Large intestine (tissue), 3 donors: ENCODE measurements around the gene CSNK1D. TPM values are rescaled to one million over a fixed set of nuclear protein-coding genes. Genes with fewer than 3 reads are reported as not detected.

Experiments used
- DNase-seq, 2 donors: peaks; one replicate each; pipeline versions ENCODE4 v3.0.0 to v3.0.0-alpha.2; 2013
- H3K27ac ChIP-seq: one replicate; pipeline ENCODE4 v1.5.1; 2013; ENCODE audit warnings: low read length
- H3K27me3 ChIP-seq: 2 replicates; pipeline ENCODE4 v1.6.1; 2013; ENCODE audit warnings: low read length; ENCODE audit not compliant: control insufficient read depth, insufficient read depth
- H3K36me3 ChIP-seq: 2 replicates; pipeline ENCODE4 v1.6.1; 2013; ENCODE audit warnings: low read length; ENCODE audit not compliant: control insufficient read depth, insufficient read depth
- H3K4me1 ChIP-seq: one replicate; pipeline ENCODE4 v1.6.1; 2013; ENCODE audit warnings: low read length; ENCODE audit not compliant: control insufficient read depth, insufficient read depth
- H3K4me3 ChIP-seq: one replicate; pipeline ENCODE4 v1.5.1; 2013; ENCODE audit warnings: low read length
- H3K9me3 ChIP-seq: one replicate; pipeline ENCODE4 v1.6.1; 2013; ENCODE audit warnings: mild to moderate bottlenecking, low read depth, low read length, moderate library complexity; ENCODE audit not compliant: control insufficient read depth
- WGBS: methylation state at CpG from one replicate; pipeline ENCODE4 v1.1.5; 2013; ENCODE audit warnings: low lambda C conversion rate; ENCODE audit not compliant: insufficient coverage; 5-methylcytosine and 5-hydroxymethylcytosine counted together
- polyA plus RNA-seq: library from polyadenylated mRNA; unstranded; fragments of 120-200 nt; gene quantifications from one replicate; pipeline ENCODE4 v1.2.1, GENCODE V29; 2013

Gene CSNK1D
- polyA plus RNA-seq, 1 donor: 147 TPM

DNA sequence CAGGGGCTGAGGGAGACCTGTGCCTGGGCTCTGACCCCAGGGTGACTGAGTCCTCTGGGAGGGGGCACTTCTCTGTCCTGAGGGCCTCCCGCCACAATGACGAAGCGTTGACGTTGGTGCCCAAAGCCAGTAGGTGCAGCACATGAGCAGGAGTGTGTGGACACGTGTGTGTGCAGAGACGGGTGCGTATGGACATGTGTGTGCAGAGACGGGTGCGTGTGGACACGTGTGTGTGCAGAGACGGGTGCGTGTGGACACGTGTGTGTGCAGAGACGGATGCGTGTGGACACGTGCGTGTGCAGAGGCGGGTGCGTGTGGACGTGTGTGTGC lies 44.6 kb upstream of the CSNK1D start:
- Histone ChIP-seq H3K4me1 (peaks cover 32% of the 10 kb centered on the region), H3K4me3 (no peak overlapping the region), H3K36me3 (no peaks in the 10 kb centered on the region), H3K27me3 (peaks cover 11% of the 10 kb centered on the region), H3K27ac (no peak overlapping the region), H3K9me3 (peaks cover 14% of the 10 kb centered on the region)
- no peak for DNase-seq
- 100% methylated on average over 3 of the region's 20 CpGs for WGBS

DNA sequence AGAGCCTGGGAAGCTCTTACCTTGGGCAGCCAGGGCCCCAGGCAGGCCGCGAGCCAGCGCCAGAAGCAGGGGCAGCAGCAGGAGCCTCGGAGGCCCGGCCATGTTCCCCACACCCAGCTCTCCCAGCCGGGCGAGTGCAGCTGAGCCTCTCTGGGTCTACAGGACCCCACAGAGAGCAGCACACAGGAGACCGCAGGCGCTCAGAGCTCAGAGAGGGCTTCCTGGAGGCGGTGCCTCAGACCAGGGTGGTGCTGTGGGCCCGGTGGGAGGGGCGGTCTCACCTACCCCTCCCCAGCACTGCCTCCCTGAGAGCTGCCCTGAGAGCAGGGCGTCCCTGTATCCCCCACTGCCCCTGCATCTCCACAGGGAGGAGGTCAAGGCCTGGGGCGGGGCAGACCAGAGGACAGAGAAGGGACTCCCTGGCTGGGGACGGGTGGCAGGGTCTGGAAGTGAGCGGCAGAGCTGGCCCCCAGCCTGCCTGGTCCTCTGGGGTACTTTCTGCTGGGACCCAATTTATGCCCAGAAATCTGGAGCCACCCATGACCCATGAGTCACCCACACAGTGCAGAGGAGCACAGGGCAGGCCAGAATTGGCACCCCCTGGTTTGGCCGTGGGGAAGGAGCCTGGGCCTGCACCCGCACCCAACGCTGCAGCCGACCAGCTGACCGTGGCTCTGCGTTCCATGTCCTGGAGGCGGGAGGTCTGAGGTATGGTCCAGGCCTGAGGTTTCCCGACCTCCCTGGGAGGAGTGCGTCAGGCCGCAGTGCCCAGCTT lies 44.1 kb upstream of the CSNK1D start, which contains the start of gene CD7:
TSS of gene CD7 (minus strand) at position 215 of the 775 bp plus-strand sequence. CDS start at position 102, 113 bp downstream.
- DNase-seq: no peak
- Histone ChIP-seq H3K27ac (no peak within 1 kb of the TSS), H3K4me1 (peaks cover 32% of the 10 kb centered on the region), H3K9me3 (peaks cover 14% of the 10 kb centered on the region), H3K36me3 (no peaks in the 10 kb centered on the region), H3K27me3 (peaks cover 11% of the 10 kb centered on the region), H3K4me3 (no peak within 1 kb of the TSS)
- WGBS: no CpG with 5 or more reads among the region's 26 CpGs

DNA sequence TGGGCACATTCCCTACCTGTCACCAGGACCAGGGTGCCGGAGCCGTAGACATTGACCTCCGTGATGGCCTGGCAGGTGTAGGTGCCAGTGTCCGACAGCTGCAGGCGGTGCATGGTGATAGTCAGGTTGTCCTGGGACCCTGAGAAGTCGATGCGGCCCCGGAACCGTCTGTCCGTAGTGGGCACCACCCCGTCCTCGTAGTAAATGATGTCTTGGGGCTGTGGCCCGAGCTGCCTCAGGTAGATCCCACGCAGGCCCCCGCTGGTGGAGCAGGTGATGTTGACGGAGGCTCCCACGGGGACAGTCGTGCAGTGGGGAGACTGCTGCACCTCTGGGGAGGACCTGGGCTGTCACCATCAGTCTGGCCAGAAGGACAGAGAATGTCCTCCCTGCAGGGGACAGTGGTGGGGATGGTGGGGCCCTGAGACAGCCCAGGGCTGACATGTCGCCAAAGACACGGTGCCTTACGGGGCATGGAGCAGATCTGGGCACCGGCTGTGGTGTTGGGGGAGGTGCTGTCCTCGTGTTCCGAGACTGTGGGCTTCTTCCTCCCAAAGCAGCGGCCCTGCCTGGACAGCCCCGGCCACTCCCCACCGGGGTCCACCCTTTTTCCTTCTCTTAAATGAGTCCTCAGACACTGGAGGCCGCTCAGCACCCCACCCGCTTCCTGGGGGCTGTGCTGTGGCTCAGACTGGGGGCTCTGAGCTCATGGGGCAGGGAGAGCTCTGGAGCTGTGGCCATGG lies 43.3 kb upstream of the CSNK1D start:
- Histone ChIP-seq H3K9me3 (peaks cover 14% of the 10 kb centered on the region), H3K4me1 (peaks cover 32% of the 10 kb centered on the region), H3K4me3 (no peak overlapping the region), H3K36me3 (no peaks in the 10 kb centered on the region), H3K27ac (no peak overlapping the region), H3K27me3 (peaks cover 11% of the 10 kb centered on the region)
- WGBS: no CpG with 5 or more reads among the region's 29 CpGs
- DNase-seq: no peak

DNA sequence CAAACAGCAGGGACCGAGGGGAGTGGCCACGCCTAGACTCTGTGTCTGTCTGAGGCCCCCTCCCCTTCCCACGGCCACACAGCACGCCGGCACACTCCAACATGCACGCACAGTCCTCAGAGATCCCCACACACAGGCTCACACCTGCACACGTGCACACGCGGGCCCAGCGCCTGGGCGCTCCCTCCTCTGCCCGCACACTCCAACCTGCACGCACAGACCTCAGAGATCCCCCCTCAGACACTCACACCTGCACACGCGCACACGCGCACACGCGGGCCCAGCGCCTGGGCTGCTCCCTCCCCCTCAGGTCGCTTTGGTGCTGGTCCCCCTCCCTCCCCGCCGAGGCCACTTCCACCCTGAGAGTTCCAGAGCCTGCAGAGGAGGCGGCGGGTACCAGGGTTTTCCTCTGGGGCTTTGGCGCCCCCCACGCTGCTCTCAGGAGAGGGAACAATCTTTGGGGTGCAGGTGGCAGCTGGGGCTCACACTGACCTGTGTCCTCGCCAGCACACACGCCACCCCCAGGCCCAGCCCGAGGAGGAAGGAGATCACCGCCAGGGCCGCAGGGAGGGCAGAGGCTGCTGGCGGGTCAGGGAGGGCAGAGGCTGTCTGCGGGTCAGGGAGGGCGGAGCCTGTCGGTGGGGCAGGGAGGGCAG lies 42.3 kb upstream of the CSNK1D start:
- H3K4me1 ChIP-seq: peaks cover 29% of the 10 kb centered on the region
- no peak overlapping the region for H3K27ac ChIP-seq
- peak in 1 of 2 donors; percentile 42 for DNase-seq
- no peaks in the 10 kb centered on the region for H3K36me3 ChIP-seq
- peak overlapping the region; percentile 16 for H3K4me3 ChIP-seq
- H3K27me3 ChIP-seq: peaks cover 11% of the 10 kb centered on the region
- H3K9me3 ChIP-seq: peaks cover 20% of the 10 kb centered on the region
- WGBS: no CpG with 5 or more reads among the region's 36 CpGs

DNA sequence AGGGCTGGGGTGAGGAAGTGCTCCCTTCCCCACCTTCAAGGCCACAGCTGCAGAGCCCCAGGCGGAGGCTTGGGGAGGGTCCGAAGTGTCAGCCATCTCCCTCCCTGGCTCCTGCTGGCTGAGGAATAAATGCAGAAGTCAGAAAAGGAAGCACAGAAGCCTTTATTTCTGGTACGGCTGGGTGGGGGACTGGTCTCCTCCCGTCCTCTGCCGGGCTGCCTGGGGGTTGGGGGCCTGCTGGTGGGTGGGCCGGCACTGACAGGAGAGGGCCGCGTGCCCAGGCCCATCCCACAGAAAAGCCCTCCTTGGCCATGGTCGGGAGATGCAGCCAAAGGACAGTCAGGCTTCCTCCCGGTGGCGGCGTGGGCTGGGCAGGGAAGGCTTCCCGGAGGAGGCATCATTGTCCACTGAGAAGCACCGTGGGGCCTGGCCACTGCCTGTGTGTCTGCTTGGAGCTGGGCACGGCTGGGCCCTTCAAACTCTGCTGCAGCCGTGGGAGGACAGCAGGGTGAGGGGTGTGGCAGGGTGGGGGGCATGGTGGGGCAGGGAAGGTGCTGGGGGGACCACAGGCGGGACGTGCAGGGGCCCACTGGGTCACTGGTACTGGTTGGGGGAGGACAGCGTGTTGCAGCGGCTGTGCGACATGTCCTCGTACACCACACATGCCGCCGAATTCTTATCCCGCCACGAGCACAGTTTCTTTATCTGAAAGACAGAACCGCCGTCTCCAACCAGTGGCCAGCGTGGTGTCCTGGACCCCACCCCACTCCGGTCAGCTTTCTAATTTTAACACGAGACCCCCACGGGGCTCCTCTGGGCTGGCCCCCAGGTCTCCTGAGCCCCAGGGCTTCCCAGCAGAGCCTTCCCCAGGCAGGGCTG lies 41.5 kb upstream of the CSNK1D start:
- Histone ChIP-seq H3K4me3 (no peak overlapping the region), H3K27ac (no peak overlapping the region), H3K36me3 (no peaks in the 10 kb centered on the region), H3K27me3 (peaks cover 11% of the 10 kb centered on the region), H3K4me1 (peaks cover 33% of the 10 kb centered on the region), H3K9me3 (peaks cover 22% of the 10 kb centered on the region)
- no CpG with 5 or more reads among the region's 32 CpGs for WGBS
- no peak for DNase-seq

DNA sequence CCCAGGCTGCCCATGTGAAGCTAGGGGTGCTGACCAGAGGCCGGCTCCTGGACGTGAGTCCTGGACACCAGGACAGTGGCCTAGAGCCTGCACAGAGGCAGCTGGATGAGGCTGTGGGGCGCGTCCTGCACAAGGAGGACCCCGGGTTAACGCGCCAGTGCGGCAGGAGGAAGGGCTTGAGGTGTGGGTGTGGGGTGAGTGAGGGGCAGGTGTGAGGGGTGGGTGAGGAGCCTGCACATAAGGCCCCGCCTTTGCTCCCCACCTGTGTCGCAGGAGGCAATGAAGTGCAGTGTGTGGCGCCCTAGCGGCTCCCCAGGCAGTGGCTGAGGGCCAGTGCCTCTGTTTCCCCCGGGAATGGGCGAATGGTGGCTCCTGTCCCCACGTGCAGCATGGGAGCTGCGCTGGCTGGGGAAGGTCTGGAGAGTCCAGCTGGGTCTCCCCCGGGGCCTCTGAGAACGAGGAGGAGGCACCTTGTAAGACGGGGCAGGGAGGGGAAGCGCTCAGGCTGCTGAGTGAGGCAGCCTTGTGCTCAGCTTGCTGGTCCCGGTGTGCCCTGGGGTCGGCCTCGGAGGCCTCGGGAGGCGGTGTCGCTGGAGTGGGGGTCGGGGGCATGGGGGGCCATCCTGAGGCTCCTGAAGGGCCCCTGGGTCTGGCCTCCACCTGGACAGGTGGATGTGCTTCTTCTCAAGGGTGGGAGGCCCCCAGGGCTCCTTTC lies 40.7 kb upstream of the CSNK1D start:
- no CpG with 5 or more reads among the region's 27 CpGs for WGBS
- peaks cover 38% of the 10 kb centered on the region for H3K4me1 ChIP-seq
- no peak overlapping the region for H3K27ac ChIP-seq
- DNase-seq: no peak
- peaks cover 17% of the 10 kb centered on the region for H3K9me3 ChIP-seq
- H3K4me3 ChIP-seq: no peak overlapping the region
- no peaks in the 10 kb centered on the region for H3K36me3 ChIP-seq
- peaks cover 11% of the 10 kb centered on the region for H3K27me3 ChIP-seq

DNA sequence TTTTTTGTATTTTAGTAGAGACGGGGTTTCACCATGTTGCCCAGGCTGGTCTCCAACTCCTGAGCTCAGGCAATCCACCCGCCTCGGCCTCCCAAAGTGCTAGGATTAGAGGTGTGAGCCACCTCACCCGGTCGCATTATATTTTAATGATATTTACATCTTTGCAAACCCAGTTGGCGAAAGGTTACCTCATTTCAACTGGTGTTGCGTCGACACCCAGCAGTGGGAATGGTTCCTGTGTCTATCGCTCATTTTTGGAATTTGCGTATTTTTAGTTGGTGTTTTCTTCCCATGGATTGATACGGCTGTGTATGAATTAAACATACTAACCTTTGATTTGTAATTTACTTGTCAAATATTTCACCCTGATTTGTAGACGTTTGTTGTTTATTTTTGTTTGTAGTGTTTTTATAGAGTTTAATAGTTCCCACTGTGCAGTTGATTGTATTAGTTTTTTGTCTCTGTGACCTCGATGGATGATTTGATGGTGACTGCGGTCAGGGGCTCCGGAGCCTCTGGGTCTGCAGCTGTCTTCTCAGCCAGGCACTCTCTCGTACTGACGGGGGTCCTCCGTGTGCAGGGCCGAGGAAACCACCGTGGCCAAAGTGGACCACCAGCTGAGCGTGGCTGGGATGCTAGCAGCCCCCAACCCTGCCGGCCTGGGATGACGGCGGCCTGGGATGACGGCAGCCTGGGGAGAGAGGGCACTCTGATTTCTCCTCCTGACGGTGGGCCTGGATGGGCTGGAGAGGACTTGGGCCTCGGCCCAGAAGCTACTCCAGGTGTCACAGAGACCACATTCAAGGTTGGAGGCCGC lies 39.9 kb upstream of the CSNK1D start:
- Histone ChIP-seq H3K27ac (no peak overlapping the region), H3K36me3 (no peaks in the 10 kb centered on the region), H3K27me3 (peaks cover 11% of the 10 kb centered on the region), H3K4me1 (peaks cover 38% of the 10 kb centered on the region), H3K4me3 (no peak overlapping the region), H3K9me3 (peaks cover 18% of the 10 kb centered on the region)
- DNase-seq: no peak
- WGBS: 92% methylated on average over 5 of the region's 28 CpGs

DNA sequence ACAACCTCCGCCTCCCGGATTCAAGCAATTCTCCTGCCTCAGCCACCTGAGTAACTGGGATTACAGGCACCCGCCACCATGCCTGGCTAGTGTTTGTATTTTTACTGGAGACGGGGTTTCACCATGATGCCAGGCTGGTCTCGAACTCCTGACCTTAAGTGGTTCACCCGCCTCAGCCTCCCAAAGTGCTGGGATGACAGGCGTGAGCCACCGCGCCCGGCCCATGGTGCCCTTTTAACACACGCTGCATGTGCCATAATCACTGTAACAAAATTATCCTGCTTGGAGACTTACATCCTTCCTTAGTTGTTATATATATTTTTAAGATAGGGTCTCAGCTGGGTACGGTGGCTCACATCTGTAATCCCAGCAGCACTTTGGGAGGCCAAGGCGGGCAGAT lies 38.5 kb upstream of the CSNK1D start:
- 94% methylated on average over 2 of the region's 13 CpGs for WGBS
- H3K27me3 ChIP-seq: peaks cover 11% of the 10 kb centered on the region
- DNase-seq: no peak

DNA sequence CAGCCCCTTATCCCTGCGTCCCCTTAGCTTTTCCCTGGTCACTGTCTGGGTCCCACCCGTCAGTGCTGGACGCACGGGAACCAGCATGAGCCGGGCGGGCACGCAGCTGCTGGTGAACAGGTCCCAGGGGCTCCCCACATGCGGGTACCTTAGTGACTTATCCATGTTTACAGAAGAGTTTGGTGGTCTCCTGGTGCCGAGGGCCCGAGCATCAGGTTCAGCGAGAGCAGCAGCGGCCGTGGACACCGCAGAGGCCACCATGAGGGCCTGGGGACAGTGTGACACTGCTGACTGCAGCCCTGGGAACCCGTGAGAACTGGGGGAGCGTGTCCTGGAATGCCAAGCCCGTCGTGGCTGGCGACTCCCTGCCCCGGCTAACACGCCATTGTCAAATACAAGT lies 37.4 kb upstream of the CSNK1D start:
- Histone ChIP-seq H3K4me3 (no peak overlapping the region), H3K27me3 (peaks cover 7% of the 10 kb centered on the region), H3K36me3 (no peaks in the 10 kb centered on the region), H3K27ac (peak overlapping the region; percentile 70), H3K9me3 (peaks cover 17% of the 10 kb centered on the region), H3K4me1 (peaks cover 21% of the 10 kb centered on the region)
- no CpG with 5 or more reads among the region's 21 CpGs for WGBS
- DNase-seq: no peak

More for the DNA sequence above, 38.5 kb upstream of the CSNK1D start:
- H3K27ac ChIP-seq: no peak overlapping the region
- peaks cover 30% of the 10 kb centered on the region for H3K4me1 ChIP-seq
- H3K36me3 ChIP-seq: no peaks in the 10 kb centered on the region
- H3K4me3 ChIP-seq: no peak overlapping the region
- H3K9me3 ChIP-seq: peaks cover 18% of the 10 kb centered on the region
